Amniotic stem cell (primary cell): ENCODE data around the gene ERCC1.
A peak's percentile ranks its signal among the peaks of the same experiment; 100 is the strongest.

ENCODE experiments used
- DNase-seq: peaks from one replicate; lab custom pipeline; 2025; lab: John Stamatoyannopoulos, UW

The ERCC1 gene

DNA sequence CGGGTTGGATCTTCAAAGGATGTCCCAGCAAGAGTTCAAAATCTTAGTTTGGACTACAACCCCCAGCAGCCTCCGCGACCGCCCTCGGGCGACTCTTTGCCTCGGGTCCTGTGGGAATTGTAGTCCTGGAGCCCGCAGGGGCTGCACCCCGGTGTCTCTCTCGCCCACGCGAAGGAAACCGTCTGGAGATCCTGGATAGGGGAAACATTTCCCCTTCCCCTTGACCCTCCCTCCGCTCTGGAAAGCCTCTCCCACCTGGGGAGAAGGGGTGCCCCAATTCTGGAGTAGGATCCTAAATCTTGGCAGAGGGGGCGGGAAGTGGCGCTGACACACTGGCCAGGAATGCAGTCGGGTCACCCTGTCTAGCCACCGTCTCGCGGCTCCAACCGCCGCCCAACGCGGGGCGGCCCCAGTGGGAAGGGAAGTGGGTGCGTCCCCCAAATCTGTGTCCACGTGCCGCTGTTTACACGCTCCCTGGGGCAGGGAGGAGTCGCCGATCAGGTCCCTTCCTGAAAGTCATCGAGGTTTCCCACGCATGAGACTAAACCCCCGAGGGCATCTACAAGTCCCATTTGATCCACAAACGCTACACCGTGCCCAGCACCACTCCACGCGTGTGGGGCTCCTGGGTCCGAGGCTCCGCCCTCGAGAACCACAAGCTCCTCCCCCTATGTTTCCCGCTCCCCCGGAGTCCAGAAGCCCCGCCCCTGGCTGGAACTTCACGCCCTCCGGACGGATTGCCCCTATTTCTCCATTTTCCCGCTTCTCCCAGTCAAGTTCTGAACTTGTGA, 18.1 kb downstream of the ERCC1 start:
- DNase-seq, result peak; percentile 64

DNA sequence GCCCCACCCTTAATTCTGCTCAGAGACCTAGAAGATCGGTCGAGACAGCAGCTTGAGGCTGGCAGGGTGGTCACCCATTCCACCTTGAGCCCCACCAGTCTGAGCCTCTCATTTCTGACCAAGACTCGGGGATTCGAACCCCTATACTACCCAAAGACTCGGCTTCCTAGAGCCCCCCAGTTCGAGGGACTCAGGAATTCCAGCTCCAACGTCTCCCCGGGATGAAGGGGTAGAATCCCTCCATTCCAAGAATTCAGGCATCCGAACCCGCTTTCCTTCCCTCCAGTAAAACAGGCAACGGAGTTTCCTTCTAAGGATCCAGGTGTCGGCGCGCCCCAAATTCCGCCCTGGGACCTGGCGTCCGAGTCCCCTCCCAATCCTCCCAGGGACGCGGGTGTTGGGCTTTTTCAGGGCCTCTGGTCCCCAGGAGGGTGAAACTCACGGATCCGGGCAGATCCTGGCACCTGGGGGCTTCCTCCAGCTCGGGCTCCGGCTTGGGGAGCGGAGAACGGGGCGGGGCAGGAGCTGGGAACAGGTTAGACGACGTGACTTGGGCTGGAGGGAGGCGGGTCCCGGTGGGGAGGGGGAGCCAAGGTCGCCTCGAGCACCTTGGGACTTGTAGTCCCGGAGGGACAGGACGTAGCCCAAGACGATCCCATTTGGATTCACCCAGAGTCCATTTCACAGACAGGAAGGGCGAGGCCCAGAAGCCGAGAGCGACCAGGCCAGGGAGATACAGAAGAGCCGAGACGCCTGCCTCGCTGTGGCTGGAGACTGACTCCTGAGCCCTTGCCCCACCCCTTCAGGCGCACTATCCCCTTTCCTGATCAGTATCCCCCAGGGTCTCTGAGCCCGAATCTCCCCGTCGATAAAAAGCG, 18.9 kb downstream of the ERCC1 start, which contains the start of gene PPP1R13L:
PPP1R13L (minus strand) TSS at position 513 of the 878 bp plus-strand sequence. CDS start 6,751 bp downstream, outside the sequence.
- DNase-seq, result no peak

DNA sequence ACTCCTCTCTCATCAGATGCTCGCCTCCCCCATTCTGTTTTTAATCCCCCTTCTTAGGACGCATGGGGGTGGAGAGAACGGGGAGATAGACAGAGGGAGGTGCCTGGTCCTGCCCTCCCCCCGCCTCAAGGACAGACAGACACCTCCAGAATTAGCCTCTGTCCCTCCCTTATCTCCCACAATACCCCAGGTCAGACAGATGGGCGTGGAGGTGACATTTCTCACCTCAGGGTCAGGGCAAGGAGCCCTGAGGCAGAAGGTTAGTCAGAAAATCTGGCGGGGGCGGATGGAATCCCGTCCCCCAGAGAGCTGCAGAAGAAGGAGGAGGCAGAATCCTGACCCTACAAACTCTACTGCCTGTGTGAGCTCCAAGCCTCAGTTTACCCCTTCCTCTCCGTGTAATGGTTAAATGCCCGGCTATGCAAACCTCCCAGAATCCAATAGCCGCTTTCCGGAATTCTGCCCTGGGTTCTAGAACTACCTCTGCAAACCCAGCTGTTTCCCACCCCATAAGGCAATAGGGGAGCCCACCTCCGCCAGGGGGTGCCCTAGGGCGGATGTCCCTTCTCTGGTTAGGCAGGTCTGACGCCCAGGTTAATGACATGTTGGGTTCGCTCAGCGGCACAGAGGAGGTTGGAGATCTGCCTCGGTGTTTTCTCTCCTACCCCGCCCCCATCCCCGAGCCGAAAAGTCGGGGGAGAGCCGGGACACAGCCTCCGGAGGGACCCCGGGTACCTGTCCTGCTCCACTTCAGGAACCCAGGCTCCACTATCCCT, 19.7 kb downstream of the ERCC1 start:
- no peak for DNase-seq

DNA sequence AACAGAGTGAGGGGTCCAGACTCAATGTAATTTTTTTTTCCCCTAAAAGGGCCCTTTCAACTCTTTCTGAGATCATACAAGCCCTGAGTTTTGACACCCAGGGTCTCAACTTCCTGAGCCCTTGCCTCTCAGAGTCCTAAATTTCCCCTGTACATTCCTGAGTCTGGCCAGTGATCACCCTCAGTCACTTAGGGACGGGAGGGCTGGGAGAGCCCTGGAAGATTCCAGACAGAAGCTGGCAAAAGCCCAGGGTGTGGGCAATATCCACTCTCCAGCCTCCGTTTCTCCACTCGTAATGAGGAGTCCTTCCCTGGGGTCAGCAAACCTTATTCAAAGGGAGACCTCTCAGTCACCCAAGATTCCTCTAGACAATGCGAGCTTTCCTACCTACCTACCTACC, 20.4 kb downstream of the ERCC1 start:
- DNase-seq, result no peak

DNA sequence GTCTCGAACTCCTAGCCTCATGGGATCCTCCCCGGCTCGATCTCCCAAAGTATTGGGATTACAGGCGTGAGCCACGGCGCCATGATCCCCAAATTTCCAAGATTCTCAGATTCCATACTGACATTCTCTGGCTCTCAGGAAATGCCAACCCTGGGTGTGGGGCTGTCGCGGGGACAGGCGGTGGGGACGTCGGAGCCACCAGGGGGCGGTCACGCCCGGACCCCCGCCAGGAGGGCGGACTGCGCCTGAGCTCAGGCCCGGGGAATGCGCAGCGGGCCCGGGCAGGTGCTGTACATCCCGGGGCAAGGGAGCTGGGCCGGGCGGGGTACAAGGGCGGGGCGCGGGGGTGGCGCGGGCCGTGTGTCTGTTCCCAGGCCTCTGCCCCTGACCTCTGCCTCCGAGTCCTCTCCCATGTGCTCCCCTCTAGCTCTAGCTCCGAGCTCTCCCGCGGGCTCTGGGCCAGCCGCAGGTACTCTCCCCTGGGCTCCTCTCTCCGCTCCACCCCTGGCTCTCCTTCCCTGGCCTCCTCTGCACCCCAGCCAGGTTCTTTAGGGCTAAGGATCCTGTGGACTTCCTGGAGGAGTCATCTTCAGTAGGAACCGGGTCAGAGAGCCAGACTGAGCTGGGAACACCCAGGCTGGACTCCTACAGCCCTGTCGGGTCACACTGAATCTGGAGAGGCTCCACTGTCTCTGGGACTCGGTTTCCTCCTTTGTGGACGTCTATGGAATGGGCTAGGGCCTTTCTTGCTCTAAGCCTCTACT, 21.2 kb downstream of the ERCC1 start:
- DNase-seq, result no peak

DNA sequence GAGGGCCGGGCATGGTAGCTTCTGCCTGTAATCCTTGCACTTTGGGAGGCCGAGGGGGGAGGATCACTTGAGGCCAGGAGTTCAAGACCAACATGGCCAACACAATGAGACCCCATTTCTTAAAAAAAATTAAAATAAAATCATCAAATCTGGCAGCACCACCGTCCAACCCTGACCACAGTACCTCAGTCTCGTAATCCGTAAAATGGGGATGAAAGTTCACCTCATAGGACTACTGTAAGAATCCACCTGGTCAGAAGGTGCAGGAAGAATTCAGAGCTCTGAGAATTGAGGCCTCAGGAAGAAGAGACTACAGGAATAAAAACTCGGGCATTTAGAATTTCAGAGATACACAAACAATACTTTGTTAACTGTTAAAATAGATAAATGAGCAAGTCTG, 21.9 kb downstream of the ERCC1 start:
- DNase-seq, result no peak

DNA sequence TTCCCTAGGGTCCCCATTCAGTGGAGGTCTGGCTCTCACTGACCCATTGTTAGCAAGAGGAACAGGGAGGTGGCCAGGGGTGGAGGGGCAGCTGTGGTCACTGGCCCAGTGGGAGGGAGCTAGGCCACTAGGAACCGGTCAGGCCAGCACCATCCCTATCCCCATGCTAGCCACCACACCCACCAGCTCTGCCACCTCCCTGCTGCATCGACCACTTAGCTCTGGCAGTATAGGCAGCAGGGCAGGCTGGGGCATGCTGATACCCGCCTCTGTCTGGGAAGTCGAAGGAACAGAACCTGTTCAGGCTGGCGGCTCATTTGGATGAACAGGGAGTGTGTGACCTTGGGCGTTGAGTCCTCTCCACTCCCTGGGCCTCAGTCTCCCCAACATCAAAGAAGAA, 23.5 kb downstream of the ERCC1 start:
- DNase-seq, result no peak

DNA sequence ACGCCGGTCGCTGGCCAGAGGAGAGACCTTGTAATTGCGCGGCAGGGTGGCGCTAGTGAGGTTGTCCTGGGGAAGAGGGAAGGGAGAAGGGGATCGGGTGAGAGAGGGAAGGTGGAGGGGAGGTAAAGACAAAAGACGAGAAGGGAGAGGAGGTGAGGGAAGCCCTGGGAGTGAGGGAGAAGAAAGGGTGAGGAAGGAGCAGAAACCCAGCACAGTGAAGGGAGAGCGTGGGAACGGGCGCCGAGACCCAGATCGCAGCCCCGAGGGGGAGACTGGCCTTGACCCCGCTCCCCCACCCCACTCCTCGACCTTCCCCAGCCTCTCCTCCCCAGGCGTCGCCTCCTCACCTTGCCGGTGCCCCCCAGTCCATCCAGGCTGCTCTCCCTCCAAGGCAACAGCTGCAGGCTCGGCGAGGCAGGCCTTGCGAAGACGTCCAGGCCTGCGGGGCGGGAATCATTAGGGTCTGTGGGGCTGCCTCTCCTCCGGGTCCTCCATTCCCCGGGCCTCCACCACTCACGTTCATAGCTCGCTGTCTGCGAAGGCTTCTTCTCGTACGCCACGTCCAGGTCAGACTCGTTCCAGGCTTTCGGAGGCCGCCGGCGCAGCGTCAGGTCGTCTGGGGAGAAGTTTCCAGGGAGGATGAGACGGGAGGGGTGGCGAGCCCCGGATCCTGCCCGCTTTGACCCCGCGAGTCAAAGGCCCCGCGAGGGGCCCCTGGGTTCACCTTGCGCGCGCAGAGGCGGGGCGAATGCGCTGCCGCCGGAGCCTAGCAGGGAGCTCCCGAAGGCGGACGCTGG, 27.7 kb downstream of the ERCC1 start:
- no peak for DNase-seq

DNA sequence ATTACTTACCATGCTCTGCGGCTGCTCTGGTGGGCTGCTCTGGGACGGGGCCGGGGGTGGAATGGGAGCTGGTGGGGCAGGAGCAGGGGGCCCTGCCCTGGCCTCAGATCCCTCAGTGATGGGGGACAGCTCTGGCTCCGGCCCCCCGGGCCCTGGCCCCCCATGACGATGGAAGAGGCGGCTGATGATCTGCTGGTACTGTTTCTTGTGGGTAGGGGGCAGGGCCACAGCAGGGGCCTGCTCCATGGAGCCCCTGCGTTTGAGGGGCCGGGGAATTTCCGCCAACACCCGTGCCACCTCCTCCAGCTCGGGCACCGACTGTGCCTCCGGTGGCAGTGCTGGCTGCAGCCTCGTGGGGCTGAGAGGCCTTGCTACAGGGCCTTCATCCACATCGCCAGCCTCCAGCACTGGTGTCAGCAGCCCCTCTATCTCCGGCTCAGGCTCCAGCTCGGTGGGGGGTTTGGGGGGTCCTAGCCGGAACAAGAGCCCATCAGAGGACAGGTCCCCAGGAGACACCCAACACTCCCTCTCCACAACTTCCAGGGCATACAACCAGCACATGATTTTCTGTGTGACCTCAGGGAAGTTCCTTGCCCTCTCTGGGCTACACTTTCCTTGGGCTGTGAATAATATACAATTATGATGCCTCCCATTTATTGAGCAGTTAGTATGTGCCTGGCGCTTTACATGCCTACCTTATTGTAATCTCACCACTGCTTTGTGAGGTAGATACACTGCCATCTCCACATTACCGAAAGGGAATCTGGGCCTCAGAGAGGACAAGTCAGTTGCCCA, 31.6 kb downstream of the ERCC1 start:
- no peak for DNase-seq

DNA sequence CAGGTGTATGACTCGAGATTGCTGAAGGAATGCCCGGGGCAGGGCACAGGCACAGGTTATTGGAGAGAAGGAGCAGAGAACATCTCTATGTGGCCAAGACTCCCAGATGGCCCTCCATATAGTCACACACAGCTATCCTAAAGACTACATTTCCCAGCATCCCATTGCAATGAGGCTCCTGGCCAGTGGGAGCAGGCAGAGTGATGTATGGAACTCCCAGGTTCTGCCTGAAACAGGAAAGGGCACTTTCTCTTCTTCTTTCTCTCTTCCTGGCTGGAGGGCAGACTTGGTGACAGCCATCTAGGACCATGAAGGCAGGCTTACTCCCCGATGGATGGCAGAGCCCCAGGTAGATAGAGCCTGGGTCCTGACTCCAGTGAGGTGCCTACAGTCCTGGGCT, 32.4 kb downstream of the ERCC1 start:
- DNase-seq, result no peak

DNA sequence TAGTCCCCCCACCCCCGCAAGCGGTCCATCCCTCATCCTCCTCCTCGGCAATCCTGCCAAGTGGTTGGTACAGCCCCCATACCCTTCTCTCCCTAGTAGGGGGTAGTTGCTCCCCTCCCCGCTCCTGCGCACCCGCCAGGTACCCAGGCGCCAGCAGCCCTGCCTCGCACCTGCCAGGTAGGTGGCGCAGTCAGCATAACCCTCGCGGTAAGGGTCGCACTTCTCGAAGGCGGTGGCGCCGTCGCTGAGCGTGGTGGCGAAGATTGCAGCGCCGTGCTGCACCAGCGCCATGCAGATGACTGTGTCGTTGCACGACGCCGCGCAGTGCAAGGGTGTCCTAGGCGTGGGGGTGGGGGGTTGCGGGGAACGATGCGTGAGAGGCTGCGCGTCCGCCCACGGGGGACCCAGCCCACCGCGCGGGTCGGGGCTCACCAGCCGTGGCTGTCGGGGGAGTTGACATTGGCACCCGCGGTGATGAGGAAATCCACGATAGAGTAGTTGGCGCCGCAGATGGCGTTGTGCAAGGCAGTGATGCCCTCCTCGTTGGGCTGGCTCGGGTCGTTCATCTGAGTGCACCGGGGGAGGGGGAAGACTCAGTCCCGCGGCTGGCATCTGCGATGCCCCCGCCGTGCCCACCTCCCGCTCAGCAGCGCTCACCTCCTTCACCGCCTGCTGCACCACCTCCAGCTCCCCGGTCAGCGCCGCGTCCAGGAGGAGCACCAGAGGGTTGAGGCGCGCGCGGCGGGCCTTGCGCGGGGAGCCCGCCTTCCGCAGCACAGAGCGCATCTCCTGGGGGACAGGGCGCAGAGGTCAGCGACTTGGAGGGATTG, 38.1 kb downstream of the ERCC1 start:
- no peak for DNase-seq

DNA sequence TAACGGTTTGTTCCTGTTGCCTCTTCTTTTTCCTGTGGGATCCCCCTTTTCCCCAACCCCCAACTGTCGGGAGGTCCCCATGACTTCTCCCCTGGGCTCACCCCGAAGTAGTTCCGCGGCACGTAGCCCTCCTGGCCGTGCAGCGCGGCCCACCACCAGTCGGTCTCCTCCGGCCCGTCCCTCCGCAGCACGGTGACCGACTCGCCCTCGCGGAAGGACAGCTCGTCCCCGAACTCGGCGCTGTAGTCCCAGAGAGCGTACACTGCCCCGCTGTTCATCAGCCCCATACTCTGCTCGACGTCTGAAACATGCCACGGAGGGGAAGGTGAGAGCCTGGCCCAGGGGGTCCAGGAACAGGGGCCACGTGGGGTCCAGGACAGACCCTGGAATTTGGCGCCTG, 41.3 kb downstream of the ERCC1 start:
- DNase-seq, result no peak

DNA sequence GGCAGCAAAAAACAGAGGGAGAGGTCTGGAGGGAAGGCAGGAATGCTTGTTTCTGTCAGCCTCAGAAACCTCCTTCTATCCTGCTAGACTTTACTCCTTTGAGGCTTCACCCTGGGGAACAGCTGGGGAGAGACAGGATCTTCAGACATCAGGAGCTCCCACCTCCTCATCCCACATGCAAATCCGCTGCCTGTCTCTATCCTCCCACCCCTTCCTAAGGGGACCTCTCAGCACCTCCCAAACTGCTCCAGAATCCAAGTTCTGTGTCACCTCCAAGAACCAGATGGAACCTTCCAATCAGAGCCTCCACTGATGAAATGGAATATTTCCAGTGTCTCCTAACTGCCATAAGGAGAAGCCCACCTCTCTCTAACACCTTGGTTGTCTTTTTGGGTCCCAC, 43.6 kb downstream of the ERCC1 start:
- DNase-seq, result no peak

DNA sequence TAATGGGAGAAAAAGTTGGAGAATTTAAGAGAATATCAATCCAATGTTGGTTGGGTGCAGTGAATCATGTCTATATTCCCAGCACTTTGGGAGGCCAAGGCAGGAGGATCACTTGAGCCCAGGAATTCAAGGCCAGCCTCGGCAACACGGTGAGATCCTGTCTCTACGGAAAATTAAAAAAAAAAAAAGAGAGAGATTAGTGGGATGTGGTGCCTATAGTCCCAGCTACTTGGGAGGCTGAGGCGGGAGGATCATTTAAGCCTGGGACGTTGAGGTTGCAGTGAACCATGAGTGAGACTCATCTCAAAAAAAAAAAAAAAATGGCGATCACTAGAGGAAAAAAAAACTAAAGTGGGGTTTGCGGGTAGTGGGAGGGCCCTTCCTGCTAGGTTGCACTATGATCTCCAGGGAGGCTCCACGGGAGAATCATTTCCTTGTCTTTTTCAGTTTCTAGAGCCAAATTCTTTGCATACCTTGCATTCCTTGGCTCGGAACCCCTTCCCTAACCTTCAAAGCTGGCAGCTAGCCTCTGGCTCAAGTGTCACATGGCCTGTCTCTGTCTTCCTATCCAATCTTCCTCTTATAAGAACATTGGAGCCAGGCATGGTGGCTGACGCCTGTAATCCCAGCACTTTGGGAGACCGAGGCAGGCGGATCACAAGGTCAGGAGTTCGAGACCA, 47.5 kb downstream of the ERCC1 start:
- peak; percentile 54 for DNase-seq

DNA sequence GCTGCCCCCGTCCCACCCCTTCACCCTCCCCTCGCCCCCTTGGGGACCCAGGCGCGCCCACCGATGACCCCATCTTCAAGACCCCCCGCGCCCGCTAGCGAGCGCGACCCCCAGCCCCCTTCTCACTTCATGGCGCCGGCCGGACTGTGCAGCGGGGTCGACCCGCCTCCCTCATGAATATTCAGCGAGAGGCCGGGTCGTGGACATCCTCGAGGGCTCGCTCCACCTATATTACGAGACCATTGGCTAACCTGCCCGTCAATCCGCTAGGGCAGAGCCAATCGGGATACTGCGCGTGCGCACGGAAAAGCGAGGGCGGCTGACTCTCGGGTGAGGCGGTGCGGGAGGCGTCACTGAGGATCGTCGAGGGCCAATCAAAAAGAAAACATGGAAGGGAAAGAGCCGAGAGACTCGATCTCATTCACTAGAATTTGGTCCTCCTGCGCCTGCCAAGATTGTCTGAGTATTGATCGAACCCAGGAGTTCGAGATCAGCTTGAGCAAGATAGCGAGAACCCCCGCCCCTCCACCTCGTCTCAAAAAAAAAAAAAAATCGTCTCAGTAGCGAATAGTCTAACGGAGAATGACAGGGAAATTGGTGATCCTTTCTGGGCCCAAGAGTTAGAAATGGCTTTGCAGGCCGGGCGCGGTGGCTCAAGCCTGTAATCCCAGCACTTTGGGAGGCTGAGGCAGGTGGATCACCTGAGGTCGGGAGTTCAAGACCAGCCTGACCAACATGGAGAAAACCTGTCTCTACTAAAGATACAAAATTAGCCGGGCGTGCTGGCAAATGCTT, 53.1 kb downstream of the ERCC1 start, which contains the start of gene ERCC2:
ERCC2 (minus strand) TSS at position 164 of the 795 bp plus-strand sequence; CDS start at position 131, 33 bp downstream.
- DNase-seq, result peak; percentile 98

DNA sequence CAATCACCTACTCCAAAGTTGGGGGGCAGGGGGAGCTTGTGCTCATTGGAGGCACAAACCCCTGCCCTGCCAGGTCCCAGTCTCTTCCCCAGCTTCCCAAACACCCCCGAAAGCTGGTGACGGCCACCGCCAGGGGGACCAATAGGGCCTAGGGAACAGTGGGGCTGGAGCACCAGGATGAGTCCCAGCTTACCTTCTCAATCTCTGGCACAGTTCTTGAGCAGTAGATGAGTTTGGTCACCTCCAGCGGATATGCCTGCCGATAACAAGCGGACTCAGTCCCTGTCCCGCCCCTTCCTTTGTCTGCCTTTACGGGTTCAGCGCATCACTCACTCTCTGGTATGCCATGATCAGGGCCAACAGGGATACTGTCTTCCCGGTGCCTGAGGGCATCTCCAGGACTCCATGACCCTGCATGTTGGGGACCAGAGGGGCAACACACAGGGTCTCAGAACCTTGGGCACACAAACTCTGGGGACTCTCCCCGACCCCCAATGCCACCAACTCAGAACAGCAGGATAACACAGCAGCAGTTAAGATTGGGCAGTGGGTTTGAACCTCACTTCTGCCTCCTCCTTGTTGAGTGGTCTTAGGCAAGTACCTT, 54.9 kb downstream of the ERCC1 start:
- no peak for DNase-seq

DNA sequence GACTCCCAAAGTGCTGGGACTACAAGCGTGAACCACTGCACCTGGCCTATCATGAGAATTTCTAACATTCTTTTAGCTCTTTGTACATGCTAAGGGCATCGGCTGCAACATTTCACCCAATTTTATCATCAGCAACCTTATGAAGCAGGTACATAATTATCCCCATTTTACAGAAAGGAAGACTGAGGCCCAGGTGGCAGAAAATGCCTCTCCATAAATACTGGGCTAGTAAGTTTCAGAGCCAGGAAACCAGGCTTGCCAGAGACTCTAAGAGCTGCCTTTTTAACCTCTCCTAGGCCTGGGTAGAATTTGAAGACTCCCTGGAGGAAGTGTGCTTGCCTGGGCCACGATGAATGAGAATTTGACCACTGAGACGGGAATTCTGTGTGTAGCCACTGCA, 55.6 kb downstream of the ERCC1 start:
- no peak for DNase-seq
